ENCODE measurements around the gene ERV3-1. TPM values are rescaled to one million over a fixed set of nuclear protein-coding genes. Genes with fewer than 3 reads are reported as not detected.
"Not testable (repeated sequence)": the region's sequence is repeated elsewhere in the genome, so short reads cannot be mapped to it uniquely, and the experiment has no call there.

Gene ERV3-1
- total RNA-seq, 3 donors from 2014 or later: 4.6 to 5.5 (median 4.8) TPM

GRCh38 chr7:65025023-65025422 lies 18.5 kb upstream of the ERV3-1 start:
- not testable (repeated sequence) for DNase-seq, ATAC-seq

GRCh38 chr7:65020978-65021377 lies 14.5 kb upstream of the ERV3-1 start:
- not testable (repeated sequence) for H3K27me3 Mint-ChIP-seq (ENCODE audit: low read depth); ATAC-seq; H3K4me1 Mint-ChIP-seq (ENCODE audit: low read depth); DNase-seq; H3K9me3 Mint-ChIP-seq; H3K36me3 Mint-ChIP-seq (ENCODE audit: insufficient read depth); H3K4me3 Mint-ChIP-seq

More at GRCh38 chr7:65025023-65025422, 18.5 kb upstream of the ERV3-1 start:
- H3K9me3 Mint-ChIP-seq; H3K4me3 Mint-ChIP-seq; H3K4me1 Mint-ChIP-seq (ENCODE audit: low read depth); H3K27me3 Mint-ChIP-seq (ENCODE audit: low read depth); H3K36me3 Mint-ChIP-seq (ENCODE audit: insufficient read depth): not testable (repeated sequence)

- DNase-seq; H3K36me3 Mint-ChIP-seq (ENCODE audit: insufficient read depth); ATAC-seq; H3K27me3 Mint-ChIP-seq (ENCODE audit: low read depth); H3K4me3 Mint-ChIP-seq; H3K9me3 Mint-ChIP-seq: not testable (repeated sequence)
- peaks cover 17% of the 10 kb centered on the region for H3K4me1 Mint-ChIP-seq (ENCODE audit: low read depth)
These were observed 3.4 kb upstream of the ERV3-1 start for GRCh38 chr7:65009881-65010280.

GRCh38 chr7:65009394-65009793 lies 2.9 kb upstream of the ERV3-1 start:
- not testable (repeated sequence) for H3K27me3 Mint-ChIP-seq (ENCODE audit: low read depth); H3K4me3 Mint-ChIP-seq; H3K36me3 Mint-ChIP-seq (ENCODE audit: insufficient read depth); DNase-seq; ATAC-seq; H3K9me3 Mint-ChIP-seq
- peaks cover 22% of the 10 kb centered on the region for H3K4me1 Mint-ChIP-seq (ENCODE audit: low read depth)

DNA sequence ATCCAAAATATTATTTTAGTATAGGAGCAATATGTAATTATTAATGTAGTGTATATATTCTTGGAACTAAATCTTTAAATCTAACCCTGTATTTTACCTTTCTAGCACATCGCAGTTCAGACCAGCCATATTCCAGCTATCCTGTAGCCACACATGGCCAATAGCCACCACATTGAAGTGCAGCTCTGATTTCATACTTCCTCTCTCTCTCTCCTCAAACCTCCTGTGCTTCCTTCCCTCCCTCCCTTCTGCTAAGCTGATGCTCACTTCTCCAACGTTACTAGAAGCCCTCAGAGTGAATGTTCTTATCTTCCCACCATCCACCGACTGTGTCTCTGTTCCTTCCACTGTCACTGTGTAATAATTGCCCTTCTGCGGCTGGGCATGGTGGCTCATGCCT lies 549 bp upstream of the ERV3-1 start:
- Mint-ChIP-seq H3K4me1 (ENCODE audit: low read depth) (peaks cover 35% of the 10 kb centered on the region), H3K36me3 (ENCODE audit: insufficient read depth) (peaks cover 22% of the 10 kb centered on the region), H3K4me3 (peak overlapping the region; percentile 97)
- ATAC-seq; H3K27me3 Mint-ChIP-seq (ENCODE audit: low read depth); H3K9me3 Mint-ChIP-seq; DNase-seq: not testable (repeated sequence)

DNA sequence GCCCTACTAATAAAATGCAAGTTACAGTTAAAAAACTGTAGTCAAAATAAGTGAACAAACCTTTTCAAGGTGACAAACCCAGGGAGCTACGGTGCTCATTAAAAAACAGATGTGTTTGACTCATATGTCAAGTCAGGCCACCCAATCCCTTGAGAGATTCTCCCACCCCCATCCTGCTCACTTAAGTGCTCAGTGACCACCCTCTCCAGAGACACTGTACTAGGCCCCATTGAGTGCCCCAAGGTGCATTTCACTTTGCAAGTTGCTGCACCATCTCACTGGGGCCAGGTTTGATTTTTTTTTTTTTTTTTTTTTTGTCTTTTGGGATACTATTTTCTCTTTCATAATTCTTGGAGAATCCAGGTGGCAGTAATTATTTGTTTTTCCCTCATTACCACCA lies 1.9 kb downstream of the ERV3-1 start:
- Mint-ChIP-seq H3K4me3 (peak overlapping the region; percentile 97), H3K36me3 (ENCODE audit: insufficient read depth) (peaks cover 42% of the 10 kb centered on the region), H3K9me3 (peaks cover 16% of the 10 kb centered on the region), H3K27me3 (ENCODE audit: low read depth) (no peaks in the 10 kb centered on the region), H3K4me1 (ENCODE audit: low read depth) (peaks cover 37% of the 10 kb centered on the region)
- no peak for DNase-seq
- no peak for ATAC-seq

GRCh38 chr7:65002972-65003585 lies 3.4 kb downstream of the ERV3-1 start:
- Mint-ChIP-seq H3K36me3 (ENCODE audit: insufficient read depth) (peaks cover 57% of the 10 kb centered on the region), H3K27me3 (ENCODE audit: low read depth) (no peaks in the 10 kb centered on the region), H3K4me1 (ENCODE audit: low read depth) (peaks cover 39% of the 10 kb centered on the region), H3K4me3 (no peak overlapping the region), H3K9me3 (peaks cover 27% of the 10 kb centered on the region)
- no peak for ATAC-seq
- no peak for DNase-seq

DNA sequence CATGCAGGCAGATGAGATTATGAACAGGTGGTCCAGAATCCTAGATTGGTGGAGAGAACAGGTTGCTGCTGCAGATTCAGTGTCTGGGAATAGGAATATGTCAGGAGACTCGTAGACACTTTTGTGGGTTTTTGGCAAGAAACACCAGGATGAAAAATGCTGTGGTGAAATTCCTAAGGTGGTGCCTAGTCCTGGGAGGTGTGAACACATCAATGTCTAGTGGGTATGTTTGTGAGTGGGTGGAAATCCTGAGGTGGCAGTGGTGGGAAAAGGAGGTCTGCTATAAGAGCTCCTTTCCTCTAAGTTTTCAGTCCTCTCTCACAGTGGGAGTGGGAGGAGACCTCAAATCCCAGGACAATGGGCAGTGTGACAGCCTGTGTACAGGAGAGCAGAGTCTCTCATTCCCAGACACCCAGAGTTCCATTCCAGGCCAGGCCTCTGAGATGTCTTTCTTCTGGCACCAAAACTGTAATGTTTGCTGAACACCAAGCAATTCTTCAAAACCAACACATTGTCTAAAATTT lies 5.1 kb downstream of the ERV3-1 start:
- Mint-ChIP-seq H3K27me3 (ENCODE audit: low read depth) (no peaks in the 10 kb centered on the region), H3K4me1 (ENCODE audit: low read depth) (peaks cover 32% of the 10 kb centered on the region), H3K4me3 (no peak overlapping the region), H3K36me3 (ENCODE audit: insufficient read depth) (peaks cover 64% of the 10 kb centered on the region), H3K9me3 (peaks cover 41% of the 10 kb centered on the region)
- ATAC-seq (no peak), DNase-seq (no peak)

GRCh38 chr7:64999165-65000004 lies 7.1 kb downstream of the ERV3-1 start:
- DNase-seq (no peak), ATAC-seq (no peak)
- Mint-ChIP-seq H3K36me3 (ENCODE audit: insufficient read depth) (peaks cover 60% of the 10 kb centered on the region), H3K27me3 (ENCODE audit: low read depth) (no peaks in the 10 kb centered on the region), H3K4me3 (no peak overlapping the region), H3K9me3 (peaks cover 51% of the 10 kb centered on the region), H3K4me1 (ENCODE audit: low read depth) (peaks cover 17% of the 10 kb centered on the region)

GRCh38 chr7:64998865-64999164 lies 7.7 kb downstream of the ERV3-1 start:
- Mint-ChIP-seq H3K4me3 (no peak overlapping the region), H3K27me3 (ENCODE audit: low read depth) (no peaks in the 10 kb centered on the region), H3K36me3 (ENCODE audit: insufficient read depth) (peaks cover 55% of the 10 kb centered on the region), H3K9me3 (peaks cover 57% of the 10 kb centered on the region), H3K4me1 (ENCODE audit: low read depth) (peaks cover 13% of the 10 kb centered on the region)
- ATAC-seq (no peak), DNase-seq (no peak)

DNA sequence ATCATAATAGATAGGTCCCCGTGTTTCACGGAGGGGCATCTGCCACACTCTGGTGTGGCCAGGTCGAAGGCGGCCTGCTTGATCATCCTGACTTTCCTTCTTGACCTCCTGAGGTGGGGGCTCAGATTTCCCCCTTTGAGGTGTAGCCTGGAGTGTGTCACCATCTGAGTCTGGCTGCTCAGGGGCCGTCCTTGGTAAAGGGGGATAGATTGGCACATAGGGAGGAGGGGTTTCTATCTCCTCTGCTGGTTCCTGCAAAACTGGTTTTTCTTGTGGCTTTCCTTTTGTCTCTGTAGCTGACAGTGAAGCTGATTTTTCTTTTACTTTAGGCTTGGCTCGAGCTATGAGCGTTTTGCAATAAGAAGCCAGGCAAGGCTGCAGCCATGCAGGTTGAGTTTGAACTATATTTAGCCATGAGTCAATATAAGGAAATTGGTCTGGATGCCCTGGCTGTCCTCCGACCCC lies 8.5 kb downstream of the ERV3-1 start:
- DNase-seq: no peak
- peaks cover 8% of the 10 kb centered on the region for H3K4me1 Mint-ChIP-seq (ENCODE audit: low read depth)
- no peaks in the 10 kb centered on the region for H3K27me3 Mint-ChIP-seq (ENCODE audit: low read depth)
- H3K4me3 Mint-ChIP-seq: no peak overlapping the region
- peaks cover 47% of the 10 kb centered on the region for H3K36me3 Mint-ChIP-seq (ENCODE audit: insufficient read depth)
- H3K9me3 Mint-ChIP-seq: peaks cover 63% of the 10 kb centered on the region
- ATAC-seq: no peak

GRCh38 chr7:64997164-64997908 lies 9.2 kb downstream of the ERV3-1 start:
- Mint-ChIP-seq H3K27me3 (ENCODE audit: low read depth) (no peaks in the 10 kb centered on the region), H3K4me3 (no peak overlapping the region), H3K4me1 (ENCODE audit: low read depth) (peaks cover 4% of the 10 kb centered on the region), H3K36me3 (ENCODE audit: insufficient read depth) (peaks cover 43% of the 10 kb centered on the region), H3K9me3 (peaks cover 64% of the 10 kb centered on the region)
- ATAC-seq (no peak), DNase-seq (no peak)

GRCh38 chr7:64996305-64996704 lies 10.2 kb downstream of the ERV3-1 start:
- ATAC-seq (no peak), DNase-seq (no peak)
- peaks cover 73% of the 10 kb centered on the region for H3K9me3 Mint-ChIP-seq
- H3K4me3 Mint-ChIP-seq: no peak overlapping the region
- H3K36me3 Mint-ChIP-seq (ENCODE audit: insufficient read depth): peaks cover 44% of the 10 kb centered on the region
- H3K4me1 Mint-ChIP-seq (ENCODE audit: low read depth): peaks cover 2% of the 10 kb centered on the region
- H3K27me3 Mint-ChIP-seq (ENCODE audit: low read depth): no peaks in the 10 kb centered on the region

DNA sequence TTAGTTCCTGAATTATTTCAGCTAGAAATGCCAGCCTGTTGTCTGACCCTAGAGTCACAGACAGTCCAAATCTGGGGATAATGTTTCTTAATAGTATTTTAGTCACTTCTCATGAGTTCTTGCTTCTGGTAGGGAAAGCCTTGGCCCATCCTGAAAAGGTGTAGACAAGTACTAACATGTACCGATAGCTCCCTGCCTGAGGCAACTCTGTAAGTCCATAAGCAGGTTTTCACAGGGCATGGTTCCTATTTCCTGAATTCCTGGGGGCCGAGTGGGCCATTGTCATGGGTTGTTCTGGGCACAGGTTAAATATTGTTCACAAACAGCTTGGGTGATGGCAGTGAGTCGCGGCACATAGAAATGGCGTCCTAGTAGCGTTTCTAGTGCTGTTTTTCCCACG lies 12.6 kb downstream of the ERV3-1 start:
- Mint-ChIP-seq H3K9me3 (peaks cover 83% of the 10 kb centered on the region), H3K27me3 (ENCODE audit: low read depth) (no peaks in the 10 kb centered on the region), H3K4me1 (ENCODE audit: low read depth) (no peaks in the 10 kb centered on the region), H3K4me3 (no peak overlapping the region), H3K36me3 (ENCODE audit: insufficient read depth) (peaks cover 32% of the 10 kb centered on the region)
- ATAC-seq (no peak), DNase-seq (no peak)
